KBM-7 (cell line): Measurements from ENCODE around the gene FOXN1.

Experiments
- DNase-seq: peaks from one replicate; pipeline ENCODE4 v3.0.0-alpha.2; 2015
- in situ Hi-C: fragments of 300-500 bp; cut with MboI; formaldehyde crosslinking; loops from 2 replicates; pipeline ENCODE4 v1.14.3; 2020; ENCODE audit warnings: low sequenced_read_pairs, low pct_unique_long_range_greater_than_20kb, mixed read lengths

Gene FOXN1

DNA sequence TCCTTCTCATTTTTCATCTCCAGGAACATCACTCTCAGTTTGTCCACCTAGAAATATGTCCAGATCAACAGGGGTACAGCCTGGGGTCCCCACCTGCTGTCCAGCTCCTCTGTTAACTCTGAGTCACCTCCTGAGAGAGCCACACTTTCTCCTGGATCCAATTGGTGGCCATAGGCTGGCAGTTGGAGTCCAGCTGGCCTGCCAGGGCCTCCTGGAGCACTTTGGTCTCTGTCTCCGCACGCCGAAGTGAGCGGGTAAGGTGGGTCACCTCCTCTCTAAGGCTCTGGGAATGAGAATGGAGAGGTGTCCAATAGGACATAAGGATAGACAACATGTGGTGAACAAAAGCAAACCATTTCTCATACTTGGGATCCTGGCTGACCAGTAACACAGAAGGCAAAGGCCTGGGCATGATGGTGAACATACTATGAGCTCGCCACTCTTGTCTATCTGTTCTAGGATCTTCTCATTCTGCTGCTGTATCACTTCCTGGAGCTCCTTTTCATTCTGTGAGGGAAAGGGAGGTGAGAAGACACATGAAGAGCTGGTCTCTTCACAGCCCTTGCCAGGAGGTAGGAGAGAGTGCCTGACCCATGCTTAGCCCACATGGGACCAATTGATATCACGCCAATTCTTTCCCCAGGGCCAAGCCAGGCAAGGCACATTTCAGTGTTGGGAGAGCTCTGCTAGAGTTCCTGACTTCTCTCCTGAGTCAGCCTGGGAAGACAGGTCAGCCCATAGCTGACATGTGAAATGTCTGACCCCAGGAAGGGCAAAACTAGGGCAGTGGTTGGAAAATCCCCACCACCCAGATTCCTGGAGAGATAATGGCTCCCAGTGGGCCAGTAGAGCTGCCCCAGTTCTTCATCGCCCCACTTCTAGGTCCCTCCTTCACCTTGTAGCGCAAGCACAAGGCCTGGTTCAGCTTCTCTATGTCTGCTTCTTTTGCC is 72.4 kb downstream of the FOXN1 start:
- in situ Hi-C loops = no loop called here

DNA sequence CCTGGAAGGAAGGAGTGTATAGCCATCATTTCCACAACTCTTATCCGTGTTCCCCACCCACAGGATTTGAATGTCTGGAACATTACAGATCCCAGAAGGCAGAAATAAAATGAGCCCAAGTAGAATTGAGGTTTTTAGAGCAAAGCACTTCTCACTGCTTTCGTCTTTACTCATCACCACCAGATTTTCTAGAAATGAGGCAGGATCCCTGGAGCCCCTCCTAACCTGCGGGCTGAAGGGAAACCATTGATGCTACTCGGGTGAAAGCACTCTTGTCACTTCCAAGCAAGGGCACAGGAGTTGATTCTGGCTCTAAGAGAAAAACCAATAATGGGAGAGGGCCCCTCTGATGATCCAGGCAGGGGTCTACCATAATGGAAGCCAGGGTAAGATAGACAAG is 73.4 kb downstream of the FOXN1 start:
- in situ Hi-C loops = no loop called here
- DNase-seq = no peak

More for the DNA sequence above, 72.4 kb downstream of the FOXN1 start:
- DNase-seq = no peak

DNA sequence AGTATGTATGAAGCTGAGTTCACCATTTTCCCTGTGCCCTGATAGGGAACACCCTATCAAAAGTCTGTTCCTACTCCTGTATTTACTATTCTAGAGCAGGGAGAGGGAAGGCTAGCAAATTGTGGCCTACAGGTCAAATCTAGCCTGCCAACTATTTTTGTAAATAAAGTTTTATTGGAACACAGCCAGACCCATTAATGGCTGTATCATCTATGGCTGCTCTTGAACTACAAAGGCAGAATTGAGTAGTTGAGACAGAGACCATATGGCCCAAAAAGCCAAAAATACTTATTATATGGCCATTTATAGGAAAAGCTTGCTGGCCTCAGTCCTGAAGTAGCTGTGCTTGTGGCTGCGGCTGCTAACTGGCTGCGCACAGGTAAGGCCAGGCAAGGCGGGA is 74.8 kb downstream of the FOXN1 start:
- DNase-seq = no peak
- in situ Hi-C loops = no loop called here

DNA sequence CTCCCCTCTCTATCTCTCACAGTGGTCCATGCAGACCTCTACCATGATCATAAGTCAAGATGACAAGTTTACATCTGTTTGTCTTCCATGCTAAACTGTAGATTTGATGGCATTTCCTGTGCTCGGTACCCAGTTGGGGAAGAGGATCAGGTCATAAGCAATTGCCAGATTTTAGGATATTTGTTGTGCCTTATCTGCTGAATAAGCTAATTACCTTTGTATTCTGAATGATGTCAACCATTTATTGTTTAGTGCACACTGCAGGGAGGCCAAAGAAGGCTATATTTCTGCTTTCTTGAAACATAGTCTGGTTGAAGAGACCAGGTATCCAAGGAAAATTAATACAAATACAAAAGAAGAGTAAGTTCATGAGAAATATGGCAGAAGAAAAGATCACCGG is 76.4 kb downstream of the FOXN1 start:
- DNase-seq = no peak
- in situ Hi-C loops = no loop called here

DNA sequence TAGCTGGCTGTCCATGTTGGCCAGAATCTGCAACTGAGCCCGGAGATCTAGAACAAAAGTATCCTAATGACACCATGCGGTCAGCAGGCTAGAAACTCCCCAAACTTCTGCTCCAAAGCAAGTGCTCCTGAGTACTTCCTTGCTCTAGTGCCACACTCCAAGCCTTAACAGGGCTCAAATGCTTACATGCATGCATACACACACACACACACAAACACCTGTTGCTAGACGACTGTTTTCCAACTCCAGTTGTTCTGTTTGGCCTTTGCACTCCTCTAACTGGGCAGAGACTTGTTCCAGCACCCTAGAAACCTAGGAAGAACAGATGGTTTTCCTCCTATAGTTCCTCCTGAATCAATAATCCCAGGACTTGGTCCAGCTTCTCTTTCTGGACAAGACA is 78.3 kb downstream of the FOXN1 start:
- in situ Hi-C loops = no loop called here
- DNase-seq = no peak

DNA sequence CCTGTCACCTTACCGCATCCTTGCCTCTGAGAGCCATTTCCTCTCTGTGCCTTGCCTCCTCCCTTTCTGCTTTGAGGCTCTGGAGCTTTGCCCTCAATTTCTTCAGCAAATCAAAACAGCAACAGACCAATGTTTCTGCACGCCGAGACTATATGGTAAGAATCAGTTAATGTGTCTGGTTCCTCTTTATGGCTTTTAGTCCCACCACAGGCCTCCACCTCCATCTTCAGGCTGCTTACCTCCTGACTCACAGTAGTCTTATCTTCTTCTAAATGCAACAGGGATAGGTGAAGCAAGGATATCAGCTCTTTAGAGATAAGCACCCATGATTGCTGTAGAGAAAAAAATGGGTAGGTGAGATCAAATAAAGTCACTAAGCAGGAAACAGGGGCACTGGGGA is 79.7 kb downstream of the FOXN1 start:
- peak; percentile 23 for DNase-seq
- in situ Hi-C loops = no loop called here
